Suppressor macrophage (primary cell): ENCODE measurements around the gene ZNF628.
A peak's percentile ranks its signal among the peaks of the same experiment; 100 is the strongest.

Source experiments
- DNase-seq, 4 experiments: peaks; one replicate each; pipeline ENCODE4 v3.0.0-alpha.2; 2020 to 2022

Gene ZNF628

GRCh38 chr19:55451163-55451964, 25.1 kb upstream of the ZNF628 start:
- peak in 1 of 4 experiments; percentile 18 for DNase-seq

- no peak for DNase-seq
Measured at GRCh38 chr19:55451965-55452748, 24.3 kb upstream of the ZNF628 start.

GRCh38 chr19:55452749-55453346, 23.6 kb upstream of the ZNF628 start:
- DNase-seq, result peak; percentile 28 to 65 (median 40)

GRCh38 chr19:55453511-55454260, 22.7 kb upstream of the ZNF628 start:
- no peak for DNase-seq

DNA sequence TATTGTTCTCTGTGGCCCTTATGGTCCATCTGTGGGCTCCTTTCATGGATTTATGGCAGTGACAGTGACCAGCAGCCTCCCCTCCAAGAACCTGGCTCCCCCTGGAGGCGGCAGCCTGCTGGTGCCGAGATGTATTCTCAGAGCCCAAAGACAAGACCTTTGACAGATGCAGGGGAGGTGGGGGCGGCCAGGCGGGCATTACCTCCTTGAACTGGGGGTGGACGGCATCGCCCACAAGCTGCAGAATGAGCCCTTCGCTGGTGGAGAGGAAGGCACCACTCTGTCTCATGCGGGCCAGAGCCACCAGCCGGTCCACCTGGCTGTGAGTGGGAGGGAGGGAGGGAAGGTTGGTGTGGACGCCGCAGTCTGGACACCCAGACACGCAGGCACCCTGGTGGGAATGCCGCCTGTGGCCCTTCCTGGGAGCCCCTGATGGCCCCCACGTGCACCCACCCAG, 21.6 kb upstream of the ZNF628 start:
- DNase-seq, result peak; percentile 59 to 76 (median 66)

DNA sequence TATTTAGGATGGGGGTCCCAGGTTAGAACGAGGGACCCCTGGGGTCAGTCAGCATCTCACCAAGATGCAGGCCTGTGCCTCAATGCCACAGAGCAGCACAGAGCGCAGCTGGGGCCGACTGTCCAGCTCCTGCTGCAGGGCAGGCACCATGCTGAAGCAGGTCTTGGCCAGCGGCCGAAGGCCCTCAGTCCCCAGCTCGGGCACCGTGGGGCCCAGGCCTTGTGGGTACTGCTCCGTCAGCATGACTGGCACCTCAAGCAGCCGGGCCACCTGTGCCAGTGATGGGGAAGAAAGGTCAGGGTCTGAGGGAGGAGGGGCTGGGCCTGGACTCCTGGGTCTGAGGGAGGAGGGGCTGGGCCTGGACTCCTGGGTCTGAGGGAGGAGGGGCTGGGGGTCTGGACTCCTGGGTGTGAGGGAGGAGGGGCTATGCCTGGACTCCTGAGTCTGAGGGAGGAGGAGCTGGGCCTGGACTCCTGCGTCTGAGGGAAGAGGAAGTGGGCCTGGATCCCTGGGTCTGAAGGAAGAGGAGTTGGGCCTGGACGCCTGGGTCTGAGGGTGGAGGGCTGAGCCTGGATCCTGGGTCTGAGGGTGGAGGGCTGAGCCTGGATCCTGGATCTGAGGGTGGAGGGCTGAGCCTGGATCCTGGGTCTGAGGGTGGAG, 20.7 kb upstream of the ZNF628 start:
- no peak for DNase-seq

DNA sequence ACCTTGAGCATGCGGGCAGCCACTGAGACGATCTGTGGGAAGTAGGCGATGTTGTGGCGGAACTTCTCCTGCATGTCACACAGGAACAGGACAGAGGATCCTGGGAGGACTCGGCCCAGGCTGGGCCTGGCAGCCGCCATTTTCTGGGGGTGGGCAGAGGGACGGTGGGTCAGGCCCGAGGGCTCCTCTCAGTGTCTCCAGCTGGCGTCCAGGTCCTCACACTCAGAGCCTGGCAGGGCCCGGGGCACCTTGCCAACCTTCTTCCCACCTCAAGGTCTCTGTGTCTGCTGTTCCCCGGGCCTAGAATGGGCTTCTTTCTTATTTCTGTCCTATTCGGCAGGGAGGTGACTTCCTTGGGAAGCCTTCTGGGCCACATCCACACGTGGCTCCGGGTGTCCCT, 20.1 kb upstream of the ZNF628 start:
- no peak for DNase-seq

- DNase-seq, result no peak
Measured at GRCh38 chr19:55457683-55458457, 18.5 kb upstream of the ZNF628 start.

DNA sequence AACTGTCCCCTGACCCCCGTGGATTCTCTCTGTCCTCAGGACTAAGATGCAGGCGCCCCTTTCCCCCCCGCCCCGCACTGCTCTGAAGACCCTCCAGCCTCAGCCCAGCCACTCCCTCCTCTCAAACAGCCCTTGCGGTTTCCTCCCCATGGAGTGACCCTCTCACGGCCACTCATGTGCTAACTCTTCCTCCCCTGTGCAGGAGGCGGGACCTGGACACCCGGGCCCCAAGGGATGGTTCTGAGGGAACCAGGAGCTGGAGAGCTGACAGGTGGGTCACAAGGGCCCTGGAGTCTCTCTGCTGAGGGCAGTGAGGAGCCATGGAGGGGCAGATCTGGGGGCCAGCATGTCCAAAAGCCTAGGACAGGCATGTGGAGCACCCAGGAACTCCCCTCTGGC, 16.9 kb upstream of the ZNF628 start:
- DNase-seq, result no peak

DNA sequence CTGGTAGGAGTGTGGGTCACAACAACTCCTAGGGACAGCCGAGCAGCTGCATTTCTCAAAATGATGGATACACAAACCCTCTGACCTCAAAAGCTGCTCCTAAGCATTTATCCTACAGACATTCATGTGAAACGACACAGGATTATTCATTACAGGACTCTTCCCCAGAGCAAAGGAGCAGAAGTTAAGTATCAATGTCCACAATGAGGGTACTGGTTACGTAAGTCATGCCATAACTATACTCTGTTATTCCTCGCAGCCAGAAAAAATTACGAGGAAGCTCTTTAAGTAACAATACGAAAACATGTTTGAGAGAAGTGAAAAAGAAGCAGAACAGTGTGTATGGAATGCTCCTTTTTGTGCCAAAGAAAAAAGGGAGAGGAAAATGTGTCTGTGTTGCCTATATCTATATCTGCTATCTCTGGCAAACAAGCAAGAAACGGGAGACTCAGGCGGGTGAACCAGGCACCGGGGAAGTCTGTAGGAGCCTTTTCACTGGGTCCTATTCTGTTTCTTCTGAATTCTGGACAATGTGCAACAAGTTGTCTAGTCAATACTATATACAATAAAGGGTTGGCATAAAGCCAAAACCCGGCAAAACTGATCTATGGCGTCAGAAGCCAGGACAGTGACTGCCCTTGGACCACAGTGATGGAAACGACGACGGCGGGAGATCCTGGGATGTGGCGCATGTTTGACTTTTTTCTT, 16.3 kb upstream of the ZNF628 start:
- peak in 2 of 4 experiments; percentile 17 to 30 for DNase-seq

GRCh38 chr19:55460670-55461258, 15.7 kb upstream of the ZNF628 start:
- DNase-seq, result peak; percentile 59 to 80 (median 76)

DNA sequence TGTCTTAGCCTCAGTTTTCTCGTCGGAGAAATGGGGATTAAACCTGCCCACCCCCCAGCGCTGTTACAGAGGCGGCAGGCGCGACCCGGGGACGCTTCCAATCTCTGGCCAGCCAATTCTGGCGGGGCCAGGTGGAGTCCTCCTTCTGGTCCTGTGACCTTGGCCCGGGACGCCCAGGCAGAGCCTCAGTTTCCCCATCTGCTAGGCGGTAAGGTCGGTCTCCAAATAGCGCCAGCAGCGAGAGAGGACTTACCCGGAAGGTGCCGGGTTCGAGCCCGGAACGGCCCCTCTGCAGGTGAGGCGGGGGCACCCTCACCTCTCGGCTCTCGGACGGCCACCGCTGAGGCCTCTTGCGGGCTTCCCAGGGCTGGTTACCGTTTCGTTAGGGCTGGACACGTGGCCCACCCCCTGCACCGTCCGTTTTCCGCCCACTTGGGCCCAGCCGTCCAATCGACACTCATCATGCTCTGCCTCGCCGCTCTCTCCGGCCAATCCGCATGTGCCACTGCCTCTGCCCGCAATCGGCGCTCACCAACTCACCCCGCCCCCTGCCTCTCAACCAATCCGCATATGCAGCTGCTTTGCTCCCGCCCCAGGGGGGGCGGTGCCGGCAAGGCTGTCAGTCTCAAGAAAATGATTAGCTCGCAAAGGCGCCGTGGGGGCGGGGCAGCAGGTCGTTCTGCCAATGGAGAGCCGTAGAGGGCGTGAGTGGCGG, 15.0 kb upstream of the ZNF628 start, which contains the start of gene ISOC2:
TSS of gene ISOC2 (minus strand) at position 384 of the 715 bp plus-strand sequence. CDS start 5,156 bp downstream, outside the sequence.
- peak; percentile 100 for DNase-seq

DNA sequence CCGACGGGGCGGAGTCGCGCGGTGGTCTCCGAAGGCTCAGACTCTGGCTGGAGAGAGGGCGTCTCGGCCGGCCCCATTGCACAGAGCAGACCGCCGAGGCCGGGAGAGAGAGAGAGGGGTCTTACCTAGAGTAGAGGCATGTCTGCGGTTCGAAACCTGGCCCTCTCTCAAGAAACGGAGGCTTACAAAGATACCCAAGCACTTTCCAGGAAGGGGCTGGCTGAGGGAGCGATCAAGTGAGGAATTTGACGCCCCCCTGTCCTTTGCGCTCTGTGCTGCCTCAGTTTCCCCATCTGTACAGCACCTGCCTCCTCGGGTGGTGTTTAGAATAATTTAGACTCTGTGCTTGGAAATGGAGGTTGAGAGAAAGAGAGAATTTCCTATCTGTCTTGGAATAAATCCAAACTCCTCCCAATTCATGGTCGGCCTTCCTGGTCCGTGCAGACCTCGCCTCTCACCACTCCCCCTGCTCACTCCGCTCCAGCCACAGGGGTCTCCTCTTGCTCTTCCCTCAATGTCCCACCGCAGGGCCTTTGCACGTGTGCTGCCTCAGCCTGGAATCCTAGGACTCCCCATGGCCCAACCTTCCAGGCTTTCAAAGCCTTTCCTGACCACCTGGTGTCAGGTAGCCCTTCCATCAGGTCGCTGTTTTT, 14.3 kb upstream of the ZNF628 start:
- DNase-seq, result peak in 3 of 4 experiments; percentile 59 to 69 (median 62)

DNA sequence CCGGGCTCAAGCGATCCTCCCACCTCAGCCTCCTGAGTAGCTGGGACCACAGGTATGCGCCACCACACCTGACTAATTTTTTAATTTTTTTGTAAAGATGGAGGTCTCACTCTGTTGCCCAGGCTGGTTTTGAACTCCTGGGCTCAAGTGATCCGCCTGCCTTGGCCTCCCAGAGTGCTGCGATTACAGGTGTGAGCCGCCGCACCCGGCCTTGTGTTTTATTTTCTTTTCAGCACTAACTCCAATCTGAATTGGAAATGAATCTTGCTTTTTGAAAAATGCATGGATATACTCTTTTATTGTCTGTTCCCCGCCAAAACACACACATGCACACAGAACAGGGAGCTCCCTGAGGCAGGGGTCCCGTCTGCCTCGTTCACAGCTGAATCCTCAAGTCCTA, 13.7 kb upstream of the ZNF628 start:
- DNase-seq, result no peak

DNA sequence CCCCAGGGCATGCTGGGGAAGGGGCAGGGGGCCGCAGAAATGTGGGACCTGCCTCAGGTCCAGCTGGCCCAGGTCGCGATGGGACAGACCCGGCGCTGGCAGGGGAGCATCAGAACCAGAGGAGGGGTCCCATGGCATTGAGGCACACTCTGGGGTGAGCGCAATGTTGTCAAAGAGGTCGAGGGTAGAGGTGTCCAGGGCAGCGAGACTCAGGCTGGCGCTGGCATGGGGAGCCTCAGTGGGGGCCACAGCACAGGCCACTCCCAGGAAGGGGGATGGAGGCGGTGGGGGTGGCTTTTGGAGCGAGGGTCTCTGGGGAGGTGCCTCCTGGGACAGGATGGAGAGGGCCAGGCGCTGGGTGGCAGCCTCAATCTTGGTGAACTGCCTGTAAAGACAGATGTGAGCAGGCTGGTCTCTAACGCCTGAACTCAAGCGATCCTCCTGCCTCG, 12.8 kb upstream of the ZNF628 start:
- no peak for DNase-seq

GRCh38 chr19:55464039-55464661, 12.3 kb upstream of the ZNF628 start:
- no peak for DNase-seq

DNA sequence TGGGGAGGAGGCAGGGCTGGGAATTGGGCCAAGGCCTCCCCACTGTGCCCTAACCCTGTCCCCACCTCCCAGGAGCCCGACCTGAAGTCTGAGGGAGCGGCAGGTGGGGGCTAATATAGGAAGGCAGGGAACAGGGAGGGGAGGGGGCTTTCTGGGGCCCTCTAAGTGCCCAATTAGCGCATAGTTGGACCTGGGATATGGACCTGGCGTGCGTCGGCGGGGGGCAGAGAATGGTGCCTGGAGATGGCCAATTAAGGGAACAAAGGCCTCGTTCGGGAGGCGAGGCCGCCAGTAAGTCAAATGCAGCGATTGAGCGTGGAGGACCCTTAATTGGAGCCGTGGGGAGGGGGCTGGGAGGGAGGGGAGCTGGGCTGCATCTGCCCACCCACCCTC, 11.8 kb upstream of the ZNF628 start, which contains the start of gene C19orf85:
TSS of gene C19orf85 (minus strand) at position 90 of the 393 bp plus-strand sequence. CDS start 197 bp downstream, outside the sequence.
- no peak for DNase-seq
